Ovary (tissue), 9 donors: Measurements from ENCODE around the gene COBL. TPM values are rescaled to one million over a fixed set of nuclear protein-coding genes. Genes with fewer than 3 reads are reported as not detected.

Source experiments
- DNase-seq, 5 donors: peaks; one replicate each; pipeline ENCODE4 v3.0.0-alpha.2; 2019 to 2020
- H3K27ac ChIP-seq, 2 donors: fragments of 200-600 bp; one replicate each; pipeline versions ENCODE4 v1.5.1 to v1.8.0; 2019 to 2022
- H3K27me3 ChIP-seq: fragments of 200-600 bp; one replicate; pipeline ENCODE4 v1.8.0; 2022
- H3K36me3 ChIP-seq: fragments of 200-600 bp; sonication (generic); one replicate; pipeline ENCODE4 v1.5.1; 2019
- H3K4me1 ChIP-seq: one replicate; pipeline ENCODE4 v1.8.1; 2013; ENCODE audit warnings: mild to moderate bottlenecking, moderate library complexity; ENCODE audit not compliant: insufficient read depth
- H3K4me3 ChIP-seq: fragments of 200-600 bp; sonication (generic); one replicate; pipeline ENCODE4 v1.5.1; 2017
- H3K9me3 ChIP-seq, 2 donors: fragments of 200-600 bp in 1 of 2; sonication (generic) in 1 of 2; one replicate each; pipeline versions ENCODE4 v1.5.1 to v1.8.1; 2013 to 2019; ENCODE audit warnings: mild to moderate bottlenecking in 1 of 2, moderate library complexity in 1 of 2
- CTCF ChIP-seq, 3 donors: fragments of 450-650 bp in 2 of 3; fragments of 200-600 bp in 1 of 3; IDR thresholded peaks; one replicate each; pipeline versions ENCODE4 v1.5.1 to v1.8.0; 2016 to 2022; ENCODE audit warnings: antibody characterized with exemption in 3 of 3, mild to moderate bottlenecking in 1 of 3
- EP300 ChIP-seq: sonication (generic); formaldehyde crosslinking; IDR thresholded peaks from one replicate; pipeline ENCODE4 v1.6.1; 2017; ENCODE audit warnings: antibody characterized with exemption
- POLR2A ChIP-seq: fragments of 450-650 bp; IDR thresholded peaks from one replicate; pipeline ENCODE4 v1.6.1; 2017; ENCODE audit warnings: antibody characterized with exemption, mild to moderate bottlenecking, moderate library complexity
- WGBS, 3 donors: extraction: QIAGEN DNeasy Blood & Tissue Kit in 1 of 3; methylation state at CpG; one replicate each; pipeline versions ENCODE4 v1.1.5 to v1.1.7; 2013 to 2017; 5-methylcytosine and 5-hydroxymethylcytosine counted together
- intact Hi-C, 4 donors: fragments of 100-400 bp; cut with DNase I; formaldehyde crosslinking; loops; one replicate each; pipeline versions ENCODE4 v1.11.0 to v1.15.1; 2022 to 2023
- polyA plus RNA-seq, 2 donors: library from polyadenylated mRNA; stranded (reverse); fragments of 200-250 nt in 1 of 2; fragments of 350-450 nt in 1 of 2; fragmentation: Illumina TruSeq in 1 of 2; extraction: RNeasy Lipid Tissue Mini Kit (QIAGEN cat#74804) in 1 of 2; gene quantifications; one replicate each; pipeline ENCODE4 v1.2.3, GENCODE V29; 2013 to 2014
- total RNA-seq, 7 donors: library from RNA; depleted of rRNA in 2 of 7; stranded (reverse); fragments of >200 nt in 2 of 7; fragmentation: NEBNext Ultra II Directional in 3 of 7; extraction: Animal tissue kit (Norgen Biotek cat#: 25700) in 3 of 7; gene quantifications; one replicate each; pipeline versions ENCODE4 v1.1.0 to v1.2.4, GENCODE V29; 2016 to 2023
- donor health status: DM: no; HTN: no; CAD: no; lungs with moderate emphysema.
- donor health status: DM: no; HTN: no; CAD: no.
- donor health status: Bipolar disorder and iron deficiency.
- donor health status: DM: yes; HTN: yes; CAD: no.
- donor health status: DM: no; HTN: no; CAD: no.
- donor health status: DM: yes; HTN: yes; CAD: no.

The COBL gene
- total and polyA plus RNA-seq, 9 donors, result 0.87 to 33.4 (median 3.9) TPM

- no peaks in the 10 kb centered on the region for H3K36me3 ChIP-seq
- H3K27me3 ChIP-seq, result no peaks in the 10 kb centered on the region
- intact Hi-C loops, result no loop called here
- peak; percentile 26 to 64 (median 39) for DNase-seq
- peak overlapping the region in 1 of 2 donors; percentile 21 for H3K27ac ChIP-seq
- no peak overlapping the region for H3K4me3 ChIP-seq
- WGBS, 3 donors, result 8 to 24% (median 10%) methylated on average over 6 of the region's 6 CpGs
- TF ChIP-seq CTCF (IDR thresholded peaks at IDR 0.05) (no peak), POLR2A (no peak), EP300 (no peak)
- H3K4me1 ChIP-seq, result peaks cover 2% of the 10 kb centered on the region
- no peaks in the 10 kb centered on the region for H3K9me3 ChIP-seq
Observed at GRCh38 chr7:51187941-51188340, 128.7 kb downstream of the COBL start.

DNA sequence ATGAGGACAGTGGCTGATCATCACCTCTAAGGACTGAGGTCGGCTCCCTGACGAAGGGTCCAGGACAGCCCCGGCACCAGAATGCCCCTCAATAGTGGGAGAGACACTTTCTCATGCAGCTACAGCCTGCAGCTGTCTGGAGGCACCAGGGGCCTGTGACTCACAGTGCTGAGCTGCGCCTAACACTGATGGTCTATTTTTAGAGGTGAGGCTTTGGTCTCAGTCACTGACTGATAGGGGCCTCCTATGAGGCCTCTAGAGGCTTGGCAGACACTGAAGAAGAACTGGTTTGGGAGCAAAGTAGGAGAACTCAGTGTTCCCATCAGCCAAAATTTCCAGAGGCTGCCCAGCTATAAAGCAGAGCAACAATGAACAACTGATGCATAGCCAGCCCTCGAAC, 130.1 kb downstream of the COBL start:
- H3K4me1 ChIP-seq, result peaks cover 4% of the 10 kb centered on the region
- no peak overlapping the region for H3K4me3 ChIP-seq
- no peaks in the 10 kb centered on the region for H3K36me3 ChIP-seq
- no peak overlapping the region for H3K27ac ChIP-seq
- no peaks in the 10 kb centered on the region for H3K9me3 ChIP-seq
- DNase-seq, result peak in 1 of 5 donors; percentile 21
- no peak for TF ChIP-seq EP300
- TF ChIP-seq CTCF (IDR thresholded peaks at IDR 0.05), result no peak
- no peak for TF ChIP-seq POLR2A
- intact Hi-C loops, result no loop called here
- H3K27me3 ChIP-seq, result no peaks in the 10 kb centered on the region
- 67 to 69% (median 67%) methylated on average over 5 of the region's 5 CpGs for WGBS, 3 donors

- Histone ChIP-seq H3K9me3 (no peaks in the 10 kb centered on the region), H3K27me3 (no peaks in the 10 kb centered on the region), H3K4me3 (no peak overlapping the region), H3K4me1 (peaks cover 2% of the 10 kb centered on the region), H3K36me3 (no peaks in the 10 kb centered on the region), H3K27ac (no peak overlapping the region)
- intact Hi-C loops, result no loop called here
- TF ChIP-seq CTCF (IDR thresholded peaks at IDR 0.05) (no peak), EP300 (no peak), POLR2A (no peak)
- peak; percentile 27 to 54 (median 38) for DNase-seq
- WGBS, 3 donors, result 17 to 24% (median 18%) methylated on average over 6 of the region's 6 CpGs
Observed at GRCh38 chr7:51182636-51183166, 133.9 kb downstream of the COBL start.

DNA sequence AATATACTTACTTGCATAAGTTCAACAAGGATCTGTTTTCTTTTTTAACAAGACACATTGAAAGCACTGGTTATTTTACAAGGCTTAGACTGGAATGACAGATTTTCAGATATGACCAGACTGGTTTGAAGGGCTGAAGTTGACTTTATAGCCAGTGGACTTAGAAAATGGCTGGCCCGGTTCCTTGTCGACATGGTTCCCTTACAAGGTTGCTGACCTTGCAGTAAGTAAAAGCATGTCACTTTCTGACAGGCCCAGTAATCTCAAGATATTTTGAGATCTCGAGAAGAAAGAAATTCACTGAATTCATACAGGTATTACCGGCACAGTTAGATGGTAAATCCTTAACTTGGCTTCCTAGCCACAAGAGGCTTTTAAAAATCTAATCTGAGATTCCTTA, 136.5 kb downstream of the COBL start:
- Histone ChIP-seq H3K27me3 (no peaks in the 10 kb centered on the region), H3K4me1 (peaks cover 2% of the 10 kb centered on the region), H3K4me3 (no peak overlapping the region), H3K9me3 (no peaks in the 10 kb centered on the region), H3K27ac (no peak overlapping the region), H3K36me3 (no peaks in the 10 kb centered on the region)
- intact Hi-C loops, result no loop called here
- no peak for TF ChIP-seq EP300
- TF ChIP-seq CTCF (IDR thresholded peaks at IDR 0.05), result no peak
- TF ChIP-seq POLR2A, result no peak
- DNase-seq, result no peak
- WGBS, 3 donors, result 88 to 91% (median 89%) methylated on average over 4 of the region's 4 CpGs
